Fibroblast of lung (primary cell): Measurements from ENCODE around the gene LARP1. TPM values are rescaled to one million over a fixed set of nuclear protein-coding genes. Genes with fewer than 3 reads are reported as not detected.
A peak's percentile ranks its signal among the peaks of the same experiment; 100 is the strongest.

Source experiments
- DNase-seq, 2 donors: peaks; one replicate each; pipeline versions ENCODE4 v3.0.0 to v3.0.0-alpha.2; 2010; ENCODE audit warnings: low read depth in 2 of 2
- H2AFZ ChIP-seq: 2 replicates; pipeline ENCODE4 v1.5.1; 2012; ENCODE audit warnings: low read length, control low read depth, inconsistent platforms
- H3K27ac ChIP-seq: 2 replicates; pipeline ENCODE4 v1.5.1; 2011; ENCODE audit warnings: low read length, control low read depth; ENCODE audit not compliant: insufficient read depth
- H3K27me3 ChIP-seq: 2 replicates; pipeline ENCODE4 v1.5.1; 2011; ENCODE audit warnings: mild to moderate bottlenecking, low read length; ENCODE audit not compliant: control insufficient read depth, insufficient read depth
- H3K36me3 ChIP-seq: 2 replicates; pipeline ENCODE4 v1.5.1; 2011; ENCODE audit warnings: low read length; ENCODE audit not compliant: control insufficient read depth, insufficient read depth
- H3K4me1 ChIP-seq: 2 replicates; pipeline ENCODE4 v1.5.1; 2011; ENCODE audit warnings: low read length; ENCODE audit not compliant: control insufficient read depth, insufficient read depth; ENCODE audit errors: extremely low read depth
- H3K4me2 ChIP-seq: 2 replicates; pipeline ENCODE4 v1.5.1; 2011; ENCODE audit warnings: low read length, control low read depth; ENCODE audit not compliant: insufficient read depth; ENCODE audit errors: extremely low read depth
- H3K4me3 ChIP-seq, 4 experiments: fragments of 200-600 bp in 1 of 4; sonication (generic) in 1 of 4; replicated peaks in 1 of 4; 2 replicates each; pipeline ENCODE4 v1.5.1; 2011 to 2016; ENCODE audit warnings: low read length in 4 of 4, low read depth in 3 of 4, mild to moderate bottlenecking in 3 of 4, control low read depth in 2 of 4, inconsistent platforms in 1 of 4, mixed read lengths in 1 of 4; ENCODE audit not compliant: insufficient read depth in 1 of 4; ENCODE audit errors: control extremely low read depth in 1 of 4
- H3K79me2 ChIP-seq: 2 replicates; pipeline ENCODE4 v1.5.1; 2012; ENCODE audit warnings: mild to moderate bottlenecking, low read length, inconsistent platforms; ENCODE audit not compliant: control insufficient read depth, insufficient read depth
- H3K9ac ChIP-seq: 2 replicates; pipeline ENCODE4 v1.5.1; 2011; ENCODE audit warnings: mild to moderate bottlenecking, low read length, control low read depth; ENCODE audit not compliant: insufficient read depth
- H3K9me3 ChIP-seq: 2 replicates; pipeline ENCODE4 v1.5.1; 2012; ENCODE audit warnings: low read depth, low read length; ENCODE audit not compliant: control insufficient read depth, insufficient read depth
- H4K20me1 ChIP-seq: 2 replicates; pipeline ENCODE4 v1.5.1; 2011; ENCODE audit warnings: low read length; ENCODE audit not compliant: control insufficient read depth, insufficient read depth; ENCODE audit errors: extremely low read depth
- EZH2 ChIP-seq: IDR thresholded peaks from 2 replicates; pipeline ENCODE4 v1.5.1; 2012; ENCODE audit warnings: low read length, control low read depth, mild to moderate bottlenecking; ENCODE audit errors: missing control alignments
- polyA plus RNA-seq, 2 donors: library from polyadenylated mRNA; depleted of rRNA in 1 of 2; stranded (reverse) in 1 of 2; unstranded in 1 of 2; fragments of >200 nt; gene quantifications; 2 replicates each; pipeline ENCODE4 v1.2.1, GENCODE V29; 2011 to 2012; ENCODE audit warnings: missing spikeins in 1 of 2
- total RNA-seq: library from RNA; depleted of rRNA; stranded (reverse); fragments of >200 nt; gene quantifications from 2 replicates; pipeline ENCODE4 v1.2.1, GENCODE V29; 2014
- TF ChIP-seq, protein P1 (sequence below), 2 donors: IDR thresholded peaks in 1 of 2; conservative IDR thresholded peaks in 1 of 2; 1 replicate in 1 of 2; 2 replicates in 1 of 2; pipeline ENCODE4 v1.5.1; 2011 to 2012; ENCODE audit warnings: low read length in 2 of 2, control low read depth in 1 of 2, inconsistent platforms in 1 of 2, low read depth in 1 of 2, mild to moderate bottlenecking in 1 of 2

The LARP1 gene
- total and polyA plus RNA-seq, 2 donors (not counting 1 experiment from before 2014, with no cell fraction given) = 51.0 to 81.3 TPM

DNA sequence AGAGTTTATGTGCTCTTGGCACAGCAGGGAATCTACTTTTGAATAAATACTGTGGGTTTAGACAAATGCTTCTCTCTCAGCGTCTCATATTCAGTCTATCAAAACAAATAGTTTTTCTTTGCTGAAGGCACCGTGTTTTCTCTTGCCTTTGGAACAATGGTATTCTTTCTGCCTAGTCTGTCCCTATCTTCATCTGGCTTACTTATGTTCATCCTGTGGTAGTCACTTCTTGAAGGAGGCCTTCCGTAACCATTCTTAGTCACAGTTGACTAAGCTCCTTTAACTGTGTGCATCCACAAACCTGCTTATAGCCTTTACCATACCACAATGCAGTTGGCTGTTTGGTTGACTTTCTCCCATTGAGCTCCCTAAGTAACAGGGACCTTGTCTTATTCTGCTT, 45.9 kb downstream of the LARP1 start:
- no peak overlapping the region for H3K9ac ChIP-seq

DNA sequence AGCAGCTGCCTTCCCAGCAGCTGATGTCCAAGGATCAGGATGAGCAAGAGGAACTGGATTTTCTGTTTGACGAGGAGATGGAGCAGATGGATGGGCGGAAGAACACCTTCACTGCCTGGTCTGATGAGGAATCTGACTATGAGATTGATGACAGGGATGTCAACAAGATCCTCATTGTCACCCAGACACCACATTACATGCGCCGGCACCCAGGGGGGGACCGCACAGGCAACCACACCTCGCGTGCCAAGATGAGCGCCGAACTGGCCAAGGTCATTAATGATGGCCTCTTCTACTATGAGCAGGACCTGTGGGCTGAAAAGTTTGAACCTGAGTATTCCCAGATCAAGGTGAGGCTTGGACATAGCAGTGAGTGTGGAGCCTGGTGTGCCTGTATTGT, 46.9 kb downstream of the LARP1 start:
- peaks cover 30% of the 10 kb centered on the region for H3K36me3 ChIP-seq

More for the DNA sequence above, 45.9 kb downstream of the LARP1 start:
- no peaks in the 10 kb centered on the region for H3K9me3 ChIP-seq
- TF ChIP-seq EZH2 = no peak
- TF ChIP-seq, protein P1, sequence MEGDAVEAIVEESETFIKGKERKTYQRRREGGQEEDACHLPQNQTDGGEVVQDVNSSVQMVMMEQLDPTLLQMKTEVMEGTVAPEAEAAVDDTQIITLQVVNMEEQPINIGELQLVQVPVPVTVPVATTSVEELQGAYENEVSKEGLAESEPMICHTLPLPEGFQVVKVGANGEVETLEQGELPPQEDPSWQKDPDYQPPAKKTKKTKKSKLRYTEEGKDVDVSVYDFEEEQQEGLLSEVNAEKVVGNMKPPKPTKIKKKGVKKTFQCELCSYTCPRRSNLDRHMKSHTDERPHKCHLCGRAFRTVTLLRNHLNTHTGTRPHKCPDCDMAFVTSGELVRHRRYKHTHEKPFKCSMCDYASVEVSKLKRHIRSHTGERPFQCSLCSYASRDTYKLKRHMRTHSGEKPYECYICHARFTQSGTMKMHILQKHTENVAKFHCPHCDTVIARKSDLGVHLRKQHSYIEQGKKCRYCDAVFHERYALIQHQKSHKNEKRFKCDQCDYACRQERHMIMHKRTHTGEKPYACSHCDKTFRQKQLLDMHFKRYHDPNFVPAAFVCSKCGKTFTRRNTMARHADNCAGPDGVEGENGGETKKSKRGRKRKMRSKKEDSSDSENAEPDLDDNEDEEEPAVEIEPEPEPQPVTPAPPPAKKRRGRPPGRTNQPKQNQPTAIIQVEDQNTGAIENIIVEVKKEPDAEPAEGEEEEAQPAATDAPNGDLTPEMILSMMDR (conservative IDR thresholded peaks at IDR 0.05 in 1 of 2, IDR thresholded peaks at IDR 0.05 in 1 of 2; ENCODE audit: low read depth in 1 of 2, low read length in 2 of 2) = no peak
- no peaks in the 10 kb centered on the region for H3K4me1 ChIP-seq
- peak in 1 of 2 donors; percentile 63 for DNase-seq
- H3K4me3 ChIP-seq = no peak overlapping the region
- H3K4me2 ChIP-seq = no peak overlapping the region
- no peak overlapping the region for H3K27ac ChIP-seq
- H3K79me2 ChIP-seq = peaks cover 7% of the 10 kb centered on the region
- H3K36me3 ChIP-seq = peaks cover 31% of the 10 kb centered on the region
- H4K20me1 ChIP-seq = no peaks in the 10 kb centered on the region
- no peaks in the 10 kb centered on the region for H3K27me3 ChIP-seq
- no peak overlapping the region for H2AFZ ChIP-seq

DNA sequence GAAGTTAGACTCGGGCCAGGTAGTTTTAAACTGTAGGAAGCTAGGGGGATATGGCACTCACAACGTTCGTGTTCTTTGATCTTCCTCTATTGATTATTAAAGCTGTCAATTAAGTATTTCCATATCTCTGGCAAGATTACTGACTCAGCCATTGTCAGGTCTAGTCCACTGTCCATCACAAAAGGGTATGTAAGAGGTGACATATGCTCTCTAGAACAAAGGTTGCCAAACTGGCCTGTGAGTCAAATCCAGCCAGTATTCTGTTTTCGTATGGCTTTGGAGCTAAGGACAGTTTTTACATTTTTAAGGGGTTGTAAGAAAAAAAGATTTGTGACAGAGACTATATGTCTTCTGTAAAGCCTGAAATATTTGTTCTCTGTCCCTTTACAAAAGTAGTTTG, 51.0 kb downstream of the LARP1 start:
- H3K4me3 ChIP-seq = no peak overlapping the region
- H3K36me3 ChIP-seq = peaks cover 22% of the 10 kb centered on the region
- no peak overlapping the region for H3K9ac ChIP-seq
- H3K27me3 ChIP-seq = no peaks in the 10 kb centered on the region
- H3K27ac ChIP-seq = no peak overlapping the region
- TF ChIP-seq EZH2 = no peak
- no peaks in the 10 kb centered on the region for H3K9me3 ChIP-seq
- no peaks in the 10 kb centered on the region for H3K4me1 ChIP-seq
- H3K79me2 ChIP-seq = no peaks in the 10 kb centered on the region
- H3K4me2 ChIP-seq = no peak overlapping the region
- H4K20me1 ChIP-seq = no peaks in the 10 kb centered on the region
- no peak for DNase-seq
- no peak overlapping the region for H2AFZ ChIP-seq

More for the DNA sequence above, 46.9 kb downstream of the LARP1 start:
- H3K4me1 ChIP-seq = no peaks in the 10 kb centered on the region
- H3K79me2 ChIP-seq = peaks cover 5% of the 10 kb centered on the region
- no peak for TF ChIP-seq EZH2
- TF ChIP-seq, protein P1 (conservative IDR thresholded peaks at IDR 0.05 in 1 of 2, IDR thresholded peaks at IDR 0.05 in 1 of 2; ENCODE audit: low read depth in 1 of 2, low read length in 2 of 2) = no peak
- H4K20me1 ChIP-seq = no peaks in the 10 kb centered on the region
- DNase-seq = no peak
- H3K4me2 ChIP-seq = no peak overlapping the region
- no peaks in the 10 kb centered on the region for H3K27me3 ChIP-seq
- no peak overlapping the region for H2AFZ ChIP-seq
- H3K9me3 ChIP-seq = no peaks in the 10 kb centered on the region
- no peak overlapping the region for H3K4me3 ChIP-seq
- no peak overlapping the region for H3K27ac ChIP-seq
- no peak overlapping the region for H3K9ac ChIP-seq
